Caco-2 (cell line): Measurements from ENCODE around the gene MACROD2. TPM values are rescaled to one million over a fixed set of nuclear protein-coding genes. Genes with fewer than 3 reads are reported as not detected.

Source experiments
- BruUV-seq: library from RNA; stranded (reverse); fragments of 400-500 nt; replicated peaks from 2 replicates; lab custom pipeline; 2021; lab: Mats Ljungman, UMichigan
- CTCF ChIA-PET: fragments of 300-600 bp; sonication (Branson Sonifier 250); formaldehyde crosslinking; loops from one replicate; lab custom pipeline; 2022; ENCODE audit warnings: antibody characterized with exemption; lab: Charles Lee
- POLR2A ChIA-PET: fragments of 300-600 bp; sonication (Branson Sonifier 250); formaldehyde crosslinking; loops from one replicate; lab custom pipeline; 2022; ENCODE audit warnings: antibody characterized with exemption; lab: Charles Lee
- DNase-seq, 2 experiments: peaks; one replicate each; pipeline versions ENCODE4 v3.0.0 to v3.0.0-alpha.2; 2020 to 2022
- H3K27me3 ChIP-seq: replicated peaks from 2 replicates; pipeline ENCODE4 v1.6.0; 2011; ENCODE audit warnings: low read length; ENCODE audit not compliant: control insufficient read depth, insufficient read depth
- H3K36me3 ChIP-seq: 2 replicates; pipeline ENCODE4 v1.5.1; 2011; ENCODE audit warnings: low read length; ENCODE audit not compliant: control insufficient read depth, insufficient read depth
- H3K4me1 ChIP-seq: fragments of 250-450 bp; sonication (Bioruptor Pico); 2 replicates; pipeline ENCODE4 v1.5.1; 2020; ENCODE audit warnings: mild to moderate bottlenecking
- H3K4me3 ChIP-seq: 2 replicates; pipeline ENCODE4 v1.5.1; 2011; ENCODE audit warnings: low read depth, mild to moderate bottlenecking, control low read depth, low read length
- H3K9me3 ChIP-seq: fragments of 250-450 bp; sonication (Bioruptor Pico); 2 replicates; pipeline ENCODE4 v1.5.1; 2020; ENCODE audit warnings: mild to moderate bottlenecking, moderate library complexity
- H3K27ac Mint-ChIP-seq: one replicate; pipeline ENCODE4 v1.8.0; 2022; ENCODE audit warnings: mixed read lengths; ENCODE audit not compliant: unreplicated experiment
- H3K27me3 Mint-ChIP-seq: one replicate; pipeline ENCODE4 v1.8.0; 2022; ENCODE audit warnings: mixed read lengths; ENCODE audit not compliant: insufficient read depth, unreplicated experiment
- H3K36me3 Mint-ChIP-seq: one replicate; pipeline ENCODE4 v1.8.0; 2022; ENCODE audit warnings: mild to moderate bottlenecking, mixed read lengths; ENCODE audit not compliant: insufficient read depth, unreplicated experiment
- H3K4me1 Mint-ChIP-seq: one replicate; pipeline ENCODE4 v1.8.0; 2022; ENCODE audit warnings: low read depth, mixed read lengths; ENCODE audit not compliant: unreplicated experiment
- H3K4me3 Mint-ChIP-seq: one replicate; pipeline ENCODE4 v1.8.0; 2022; ENCODE audit warnings: mild to moderate bottlenecking, moderate library complexity, mixed read lengths; ENCODE audit not compliant: unreplicated experiment
- H3K9me3 Mint-ChIP-seq: one replicate; pipeline ENCODE4 v1.8.0; 2022; ENCODE audit warnings: mixed read lengths; ENCODE audit not compliant: unreplicated experiment
- CTCF ChIP-seq, 2 experiments: fragments of 200-600 bp in 1 of 2; IDR thresholded peaks; 1 replicate in 1 of 2; 2 replicates in 1 of 2; pipeline versions ENCODE4 v1.5.1 to v1.8.0; 2011 to 2022; ENCODE audit warnings: antibody characterized with exemption in 1 of 2, control low read depth in 1 of 2, inconsistent platforms in 1 of 2, low read depth in 1 of 2, low read length in 1 of 2, mild to moderate bottlenecking in 1 of 2, moderate library complexity in 1 of 2; ENCODE audit not compliant: insufficient read depth in 1 of 2, severe bottlenecking in 1 of 2, unreplicated experiment in 1 of 2
- intact Hi-C: fragments of 100-400 bp; cut with micrococcal nuclease; formaldehyde crosslinking; loops from one replicate; pipeline ENCODE4 v1.10.0; 2022; ENCODE audit not compliant: unreplicated experiment
- total RNA-seq: library from RNA; stranded (reverse); gene quantifications from 2 replicates; pipeline ENCODE4 v1.2.3, GENCODE V29; 2022

MACROD2 gene
- total RNA-seq, 1 experiment from 2014 or later = 6.4 TPM

GRCh38 chr20:15332711-15333160 lies 1337.4 kb downstream of the MACROD2 start:
- intact Hi-C loops = no loop called here
- Histone ChIP-seq H3K36me3 (no peaks in the 10 kb centered on the region), H3K27me3 (no peaks in the 10 kb centered on the region), H3K4me1 (no peaks in the 10 kb centered on the region), H3K4me3 (no peak overlapping the region), H3K9me3 (no peaks in the 10 kb centered on the region)
- no peaks in the 10 kb centered on the region for H3K4me1 Mint-ChIP-seq
- ChIA-PET CTCF (interaction anchor here (0.6 kb wide), 1 partner anchor 11 kb away, joined by 3 read pairs; no protein-coding TSS in a partner anchor), POLR2A (no interaction called here)
- TF ChIP-seq CTCF (IDR thresholded peaks at IDR 0.05; ENCODE audit: insufficient read depth in 1 of 2, low read depth in 1 of 2, low read length in 1 of 2, severe bottlenecking in 1 of 2, unreplicated experiment in 1 of 2) = no peak
- no peak overlapping the region for H3K27ac Mint-ChIP-seq
- no peak for DNase-seq
- no peak overlapping the region for H3K4me3 Mint-ChIP-seq
- BruUV-seq = no TSS peak
- H3K36me3 Mint-ChIP-seq = no peaks in the 10 kb centered on the region
- no peaks in the 10 kb centered on the region for H3K27me3 Mint-ChIP-seq
- H3K9me3 Mint-ChIP-seq = peaks cover 2% of the 10 kb centered on the region

GRCh38 chr20:15333170-15333569 lies 1337.9 kb downstream of the MACROD2 start:
- H3K27ac Mint-ChIP-seq = no peak overlapping the region
- POLR2A ChIA-PET = no interaction called here

GRCh38 chr20:15336011-15336410 lies 1340.7 kb downstream of the MACROD2 start:
- no peak overlapping the region for H3K27ac Mint-ChIP-seq
- CTCF ChIA-PET = no interaction called here
- Histone ChIP-seq H3K9me3 (no peaks in the 10 kb centered on the region), H3K4me1 (no peaks in the 10 kb centered on the region), H3K27me3 (no peaks in the 10 kb centered on the region), H3K4me3 (no peak overlapping the region), H3K36me3 (no peaks in the 10 kb centered on the region)
- no peaks in the 10 kb centered on the region for H3K36me3 Mint-ChIP-seq
- H3K4me1 Mint-ChIP-seq = no peaks in the 10 kb centered on the region
- no TSS peak for BruUV-seq
- intact Hi-C loops = no loop called here
- no peak for TF ChIP-seq CTCF (IDR thresholded peaks at IDR 0.05; ENCODE audit: insufficient read depth in 1 of 2, low read depth in 1 of 2, low read length in 1 of 2, severe bottlenecking in 1 of 2, unreplicated experiment in 1 of 2)
- H3K4me3 Mint-ChIP-seq = no peak overlapping the region
- POLR2A ChIA-PET = no interaction called here
- H3K9me3 Mint-ChIP-seq = peaks cover 9% of the 10 kb centered on the region
- DNase-seq = no peak
- no peaks in the 10 kb centered on the region for H3K27me3 Mint-ChIP-seq

More at GRCh38 chr20:15333170-15333569, 1337.9 kb downstream of the MACROD2 start:
- Histone ChIP-seq H3K4me3 (no peak overlapping the region), H3K36me3 (no peaks in the 10 kb centered on the region), H3K4me1 (no peaks in the 10 kb centered on the region), H3K9me3 (no peaks in the 10 kb centered on the region), H3K27me3 (no peaks in the 10 kb centered on the region)
- no peak for DNase-seq
- H3K36me3 Mint-ChIP-seq = no peaks in the 10 kb centered on the region
- no peaks in the 10 kb centered on the region for H3K27me3 Mint-ChIP-seq
- CTCF ChIA-PET = no interaction called here
- H3K4me3 Mint-ChIP-seq = no peak overlapping the region
- H3K9me3 Mint-ChIP-seq = peaks cover 6% of the 10 kb centered on the region
- no peaks in the 10 kb centered on the region for H3K4me1 Mint-ChIP-seq
- BruUV-seq = no TSS peak
- intact Hi-C loops = no loop called here
- no peak for TF ChIP-seq CTCF (IDR thresholded peaks at IDR 0.05; ENCODE audit: insufficient read depth in 1 of 2, low read depth in 1 of 2, low read length in 1 of 2, severe bottlenecking in 1 of 2, unreplicated experiment in 1 of 2)
